ENCODE data around the gene DYNC1LI2.
"Not testable (repeated sequence)": the region's sequence is repeated elsewhere in the genome, so short reads cannot be mapped to it uniquely, and the experiment has no call there.

Gene DYNC1LI2

GRCh38 chr16:66695935-66696668, 55.3 kb downstream of the DYNC1LI2 start:
- peak; percentile 31 for DNase-seq

GRCh38 chr16:66695471-66695934, 55.9 kb downstream of the DYNC1LI2 start:
- DNase-seq: no peak

- no peak for DNase-seq
These were observed 58.3 kb downstream of the DYNC1LI2 start for GRCh38 chr16:66693149-66693548.

GRCh38 chr16:66692341-66692740, 59.1 kb downstream of the DYNC1LI2 start:
- no peak for DNase-seq

DNA sequence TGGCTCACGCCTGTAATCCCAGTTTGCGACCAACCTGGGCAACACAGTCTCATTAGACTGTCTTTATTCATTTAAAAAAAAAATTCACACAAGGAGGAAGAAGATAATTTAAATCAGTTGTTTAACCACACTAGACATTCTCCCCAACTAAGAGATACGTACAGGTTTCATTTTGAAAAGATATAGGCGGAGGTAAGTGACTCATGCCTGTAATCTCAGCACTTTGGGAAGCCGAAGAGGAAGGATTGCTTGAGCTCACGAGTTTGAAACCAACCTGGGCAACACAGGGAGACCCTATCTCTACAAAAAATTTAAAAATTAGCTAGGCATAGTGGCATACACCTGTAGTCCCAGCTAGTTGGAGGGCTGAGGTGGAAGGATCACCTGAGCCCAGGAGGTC, 60.2 kb downstream of the DYNC1LI2 start:
- no peak for DNase-seq

GRCh38 chr16:66690106-66690847, 61.1 kb downstream of the DYNC1LI2 start:
- DNase-seq: no peak

DNA sequence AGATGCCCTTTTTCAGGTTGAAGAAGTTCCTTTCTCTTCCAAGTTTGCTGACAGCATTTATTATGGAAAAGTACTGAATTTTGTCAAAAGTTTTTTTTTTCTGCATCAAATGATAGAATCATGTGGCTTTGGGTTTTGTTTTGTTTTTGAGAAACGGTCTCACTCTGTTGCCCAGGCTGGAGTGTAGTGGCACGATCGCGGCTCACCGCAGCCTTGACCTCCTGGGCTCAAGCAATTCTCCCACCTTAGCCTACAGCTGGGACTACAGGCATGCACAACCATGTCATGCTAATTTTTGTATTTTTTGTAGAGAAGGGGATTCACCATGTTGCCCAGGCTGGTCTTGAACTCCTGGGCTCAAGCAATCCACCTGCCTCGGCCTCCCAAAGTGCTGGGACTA, 62.1 kb downstream of the DYNC1LI2 start:
- no peak for DNase-seq

DNA sequence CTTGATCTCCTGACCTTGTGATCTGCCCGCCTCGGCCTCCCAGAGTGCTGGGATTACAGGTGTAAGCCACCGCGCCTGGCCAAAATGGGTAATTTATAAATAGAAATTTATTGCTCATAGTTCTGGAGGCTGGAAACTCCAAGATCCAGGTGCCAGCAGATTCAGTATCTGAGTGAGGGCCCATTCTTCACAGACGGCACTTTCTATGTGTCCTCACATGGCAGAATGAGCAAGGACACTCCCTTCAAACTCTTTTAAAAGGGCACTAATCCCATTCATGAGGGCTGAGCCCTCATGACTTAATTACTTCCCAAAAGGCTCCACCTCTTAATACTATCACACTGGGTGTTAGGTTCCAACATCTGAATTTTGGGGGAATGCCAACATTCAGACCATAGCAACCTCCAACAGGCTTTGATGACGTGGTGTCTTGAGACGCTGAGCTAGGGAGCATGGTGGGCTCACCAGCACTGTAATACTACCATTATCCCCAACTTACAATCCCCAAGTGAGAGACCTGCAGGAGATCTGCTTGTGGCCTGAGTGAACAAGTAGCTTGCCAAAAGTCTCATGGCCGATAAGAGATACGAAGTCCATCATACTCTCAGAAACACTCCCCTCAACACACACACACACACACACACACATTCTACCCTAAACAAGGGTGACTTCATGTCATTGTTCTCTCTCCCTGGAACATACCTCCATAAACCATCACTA, 63.3 kb downstream of the DYNC1LI2 start:
- DNase-seq: no peak

GRCh38 chr16:66685501-66686115, 65.8 kb downstream of the DYNC1LI2 start:
- DNase-seq: not testable (repeated sequence)

GRCh38 chr16:66682271-66682670, 69.1 kb downstream of the DYNC1LI2 start:
- DNase-seq: no peak

DNA sequence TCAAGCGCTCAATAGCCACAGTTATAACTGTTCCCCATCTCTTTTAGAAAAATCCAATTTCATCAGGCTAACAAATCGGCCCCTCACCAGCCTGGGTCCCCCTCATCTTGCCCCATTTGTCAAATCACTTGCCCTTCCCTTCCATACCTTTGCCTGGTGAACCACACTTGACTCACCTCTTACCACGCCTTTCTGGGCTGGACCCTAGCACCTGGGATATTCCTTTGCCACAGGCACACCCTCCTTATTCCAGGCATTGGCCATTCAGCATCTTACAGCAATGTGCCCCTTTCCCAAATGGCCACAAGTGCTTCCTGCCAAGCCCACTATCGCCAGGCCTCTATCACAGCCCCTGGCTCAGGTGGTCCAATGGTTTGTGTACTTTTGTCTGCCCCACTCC, 69.7 kb downstream of the DYNC1LI2 start:
- no peak for DNase-seq

DNA sequence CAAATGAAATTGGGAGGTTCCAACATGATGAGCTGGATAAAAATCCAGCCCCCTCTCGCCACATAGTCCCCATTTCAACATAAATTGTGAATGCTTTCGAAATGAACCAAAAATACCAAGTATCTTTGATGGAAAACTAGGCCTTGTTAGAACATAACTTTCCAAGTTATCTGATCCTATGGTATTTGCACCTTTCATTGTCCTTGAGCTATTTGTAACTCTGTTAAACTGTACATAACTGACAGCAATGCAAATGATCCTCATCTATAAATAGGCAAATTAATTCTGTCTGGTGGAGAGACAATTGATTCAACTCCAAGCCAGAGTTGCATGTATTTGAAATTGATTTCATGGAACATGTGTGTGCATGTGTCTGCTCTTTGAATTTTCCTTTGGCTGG, 73.1 kb downstream of the DYNC1LI2 start:
- no peak for DNase-seq

- DNase-seq: no peak
These were observed 73.6 kb downstream of the DYNC1LI2 start for GRCh38 chr16:66677836-66678235.

- DNase-seq: no peak
These were observed 74.2 kb downstream of the DYNC1LI2 start for GRCh38 chr16:66677179-66677578.

DNA sequence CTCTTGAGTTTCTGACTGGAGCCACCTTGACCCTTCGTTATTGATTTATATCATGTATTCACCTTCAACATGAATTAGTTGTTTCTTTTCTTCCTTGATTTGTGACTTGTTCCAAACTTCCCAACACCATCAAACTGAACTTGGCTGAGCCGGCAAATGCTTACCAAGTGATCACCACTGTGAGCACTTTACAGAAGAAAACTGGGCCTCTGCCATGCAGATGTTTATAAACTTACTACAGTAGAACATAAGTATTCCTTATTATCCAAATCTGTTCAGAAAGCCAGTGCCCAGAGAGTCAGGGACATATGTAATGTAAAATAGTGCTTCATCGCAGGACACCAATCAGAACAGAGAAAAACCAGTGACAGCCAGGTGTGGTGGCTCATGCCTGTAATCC, 74.8 kb downstream of the DYNC1LI2 start:
- no peak for DNase-seq

DNA sequence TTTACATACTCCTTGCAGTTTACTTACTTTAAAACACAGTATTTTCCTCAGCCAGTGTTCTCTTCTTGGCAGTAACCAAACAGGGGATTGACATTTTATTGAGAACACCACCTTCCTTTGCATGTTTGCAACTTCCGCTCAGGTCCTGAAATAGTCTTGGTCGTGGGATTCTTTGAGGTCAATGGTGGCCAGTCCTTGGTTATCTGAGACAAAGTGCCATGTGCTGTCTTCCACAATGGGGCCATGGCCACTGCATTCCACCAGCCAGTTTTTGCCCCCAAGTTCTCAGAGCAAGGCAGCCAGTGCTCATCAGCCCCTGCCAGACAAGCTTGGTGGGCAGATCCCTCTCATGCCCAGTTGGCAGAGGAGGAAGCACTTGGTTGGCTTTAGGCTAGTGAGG, 77.7 kb downstream of the DYNC1LI2 start:
- no peak for DNase-seq

Data from activated CD4-positive, alpha-beta T cell treated with anti-CD3 and anti-CD28 coated beads for 48 hours (primary cell).